Tibial nerve (tissue), 3 donors: ENCODE measurements around the gene PPHLN1.

Experiments
- CTCF ChIP-seq, 5 experiments: fragments of 200-600 bp in 3 of 5; fragments of 450-650 bp in 2 of 5; sonication (generic) in 3 of 5; IDR thresholded peaks; one replicate each; pipeline ENCODE4 v1.5.1; 2016 to 2019; ENCODE audit warnings: antibody characterized with exemption in 5 of 5, mild to moderate bottlenecking in 3 of 5, moderate library complexity in 2 of 5
- POLR2A ChIP-seq, 2 donors: fragments of 450-650 bp; IDR thresholded peaks; one replicate each; pipeline ENCODE4 v1.6.1; 2017; ENCODE audit warnings: antibody characterized with exemption in 2 of 2, mild to moderate bottlenecking in 2 of 2, moderate library complexity in 2 of 2

GRCh38 chr12:42458575-42458974 lies 132.6 kb downstream of the PPHLN1 start:
- TF ChIP-seq POLR2A (IDR thresholded peaks at IDR 0.05), result no peak
- no peak for TF ChIP-seq CTCF (IDR thresholded peaks at IDR 0.05)
